ENCODE measurements around the gene RXFP4.
"Not testable (repeated sequence)": the region's sequence is repeated elsewhere in the genome, so short reads cannot be mapped to it uniquely, and the experiment has no call there.

RXFP4 gene

DNA sequence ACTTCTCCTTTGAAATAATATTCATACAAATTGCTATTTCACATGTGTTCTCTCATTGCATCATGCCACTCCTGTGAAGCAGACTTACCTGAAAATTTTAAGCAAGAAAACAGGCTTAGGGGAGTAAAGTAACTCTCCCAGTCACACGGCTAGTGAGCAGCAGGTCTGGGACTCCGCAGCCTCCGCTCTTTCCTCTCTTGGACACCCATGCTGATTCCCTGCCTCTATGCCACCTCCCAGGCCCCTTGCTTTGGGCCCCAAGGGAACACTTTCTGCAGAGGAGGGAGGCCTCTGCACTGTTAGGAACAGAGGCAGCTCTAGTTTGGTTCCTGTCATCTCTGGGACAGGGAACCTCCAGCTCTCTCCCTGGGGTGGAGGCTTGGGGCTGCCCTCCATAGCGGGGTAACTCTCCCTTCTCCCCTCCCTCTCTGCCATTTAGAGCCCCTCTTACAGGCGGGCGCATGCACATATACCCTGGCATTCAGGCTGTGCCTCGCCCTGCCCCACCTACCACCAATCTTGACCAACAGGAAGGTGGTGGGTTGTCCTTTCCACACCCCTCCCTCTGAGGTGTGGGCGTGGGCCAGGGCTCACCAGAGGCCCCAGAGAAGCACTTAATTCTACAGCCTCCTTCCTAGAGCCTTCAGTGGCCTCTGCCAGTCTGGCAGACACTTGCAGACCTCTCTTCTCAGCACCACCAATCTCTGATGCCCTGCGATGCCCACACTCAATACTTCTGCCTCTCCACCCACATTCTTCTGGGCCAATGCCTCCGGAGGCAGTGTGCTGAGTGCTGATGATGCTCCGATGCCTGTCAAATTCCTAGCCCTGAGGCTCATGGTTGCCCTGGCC lies at the start of gene RXFP4:
RXFP4 (plus strand) TSS at position 646 of the 852 bp plus-strand sequence; CDS start at position 718, 72 bp downstream.
- DNase-seq: no peak

GRCh38 chr1:155892796-155893195 lies 48.6 kb upstream of the RXFP4 start:
- peak in 1 of 2 experiments; percentile 59 for DNase-seq

DNA sequence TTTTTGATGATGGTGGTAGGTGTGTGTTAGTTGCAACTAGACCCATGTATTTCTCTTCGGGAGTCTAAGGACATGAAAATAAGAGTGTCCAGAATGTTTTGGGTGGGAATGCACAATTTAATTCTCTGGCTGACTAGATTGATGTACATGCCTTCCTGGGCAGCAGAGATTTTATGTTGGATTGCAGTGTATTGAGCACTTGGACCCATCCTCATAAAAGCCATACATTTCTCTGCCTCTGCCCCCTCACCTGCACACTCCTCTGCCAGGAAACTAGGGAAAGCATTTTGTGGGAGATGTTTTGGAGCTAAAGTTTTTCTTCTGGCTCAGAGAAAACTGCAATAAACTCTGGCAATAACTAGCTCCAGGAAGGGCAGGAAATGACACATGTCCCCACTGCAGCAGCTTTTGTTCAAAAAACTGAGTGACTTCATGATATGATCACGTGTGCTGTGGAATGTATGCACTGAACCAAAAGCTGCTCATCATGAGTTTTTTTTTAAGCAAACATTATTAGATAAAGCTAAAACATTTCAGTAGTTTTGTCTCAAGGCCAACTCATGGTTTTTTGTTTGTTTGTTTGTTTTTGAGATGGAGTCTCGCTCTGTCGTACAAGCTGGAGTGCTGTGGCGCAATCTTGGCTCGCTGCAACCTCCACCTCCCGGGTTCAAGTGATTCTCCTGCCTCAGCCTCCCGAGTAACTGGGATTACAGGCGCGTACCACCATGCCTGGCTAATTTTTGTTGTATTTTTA lies 47.9 kb upstream of the RXFP4 start:
- peak; percentile 51 to 56 for DNase-seq

DNA sequence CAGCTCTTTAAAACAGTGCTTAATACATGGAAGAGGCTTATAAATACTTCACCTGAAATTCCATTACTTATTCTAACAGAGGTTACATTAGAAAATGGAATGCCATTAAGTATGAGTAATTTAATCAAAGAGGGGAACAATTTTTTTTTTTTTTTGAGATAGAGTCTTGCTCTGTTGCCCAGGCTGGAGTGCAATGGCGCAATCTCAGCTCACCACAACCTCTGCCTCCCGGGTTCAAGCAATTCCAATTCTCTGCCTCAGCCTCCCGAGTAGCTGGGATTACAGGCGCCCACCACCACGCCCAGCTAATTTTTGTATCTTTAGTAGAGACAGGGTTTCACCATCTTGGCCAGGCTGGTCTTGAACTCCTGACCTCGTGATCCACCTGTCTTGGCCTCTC lies 45.8 kb upstream of the RXFP4 start:
- not testable (repeated sequence) for DNase-seq

DNA sequence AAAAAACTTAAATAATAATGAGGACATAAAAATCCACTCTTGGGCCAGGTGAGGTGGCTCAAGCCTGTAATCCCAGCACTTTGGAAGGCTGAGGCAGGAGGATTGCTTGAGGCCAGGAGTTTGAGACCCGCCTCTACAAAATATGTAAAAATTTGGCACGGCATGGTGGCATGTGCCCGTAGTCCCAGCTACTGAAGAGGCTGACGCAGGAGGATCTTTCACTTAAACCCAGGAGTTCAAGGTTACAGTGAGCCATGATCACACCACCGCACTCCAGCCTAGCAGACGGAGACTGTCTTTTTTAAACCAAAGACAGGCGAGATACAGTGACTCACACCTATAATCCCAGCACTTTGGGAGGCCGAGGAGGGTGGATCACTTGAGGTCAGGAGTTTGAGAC lies 45.0 kb upstream of the RXFP4 start:
- not testable (repeated sequence) for DNase-seq

DNA sequence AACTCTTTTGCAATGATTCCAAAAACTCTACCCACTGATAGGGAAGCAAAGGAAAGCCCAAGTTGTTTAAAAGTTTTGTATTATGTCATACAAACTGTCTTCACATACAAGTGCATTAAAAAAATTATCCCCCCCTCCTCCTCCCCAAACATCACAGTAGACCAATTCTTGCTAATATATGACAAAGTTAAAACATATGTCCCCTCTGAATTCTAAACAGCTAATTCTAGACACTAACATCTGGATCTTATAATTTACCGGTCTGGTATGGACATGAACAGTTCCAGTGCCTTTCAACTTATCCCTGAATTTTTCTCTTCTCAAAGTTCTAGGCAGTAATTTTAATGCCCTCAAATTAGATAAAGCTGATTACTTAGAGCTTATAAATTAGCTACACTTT lies 43.7 kb upstream of the RXFP4 start:
- no peak for DNase-seq

GRCh38 chr1:155898888-155899287 lies 42.5 kb upstream of the RXFP4 start:
- no peak for DNase-seq

GRCh38 chr1:155899683-155900082 lies 41.8 kb upstream of the RXFP4 start:
- no peak for DNase-seq

DNA sequence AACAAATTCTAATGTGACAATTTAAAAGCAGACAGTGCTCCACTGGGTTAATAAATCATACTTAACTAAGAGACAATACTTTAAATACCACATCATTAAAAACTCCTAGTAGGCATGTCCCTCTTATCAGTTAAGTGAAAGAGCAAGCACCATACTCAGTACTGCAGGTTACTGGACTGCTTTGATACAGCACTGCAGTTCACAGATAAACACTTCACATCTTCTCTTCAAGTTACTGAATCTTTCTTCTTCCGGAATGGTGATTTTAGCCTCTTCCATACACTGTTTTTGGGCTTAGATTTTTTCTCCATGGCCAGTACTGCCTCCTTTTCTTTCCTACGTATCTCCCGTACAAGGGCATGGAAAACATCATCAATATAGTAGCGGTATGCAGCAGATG lies 41.3 kb upstream of the RXFP4 start:
- no peak for DNase-seq

- DNase-seq: no peak
Observed at GRCh38 chr1:155904261-155904660, 37.2 kb upstream of the RXFP4 start.

- DNase-seq: no peak
Observed at GRCh38 chr1:155909894-155910293, 31.5 kb upstream of the RXFP4 start.

- DNase-seq: peak in 1 of 2 experiments; percentile 52
Observed at GRCh38 chr1:155910621-155911121, 30.8 kb upstream of the RXFP4 start.

GRCh38 chr1:155911156-155912055 lies 30.0 kb upstream of the RXFP4 start, which contains the start of gene RIT1:
Gene RIT1, minus strand, starts transcription at chr1:155911349. Its CDS starts 588 bp downstream, at chr1:155910761.
- DNase-seq: peak; percentile 8 to 65

- DNase-seq: no peak
Observed at GRCh38 chr1:155912056-155912536, 29.3 kb upstream of the RXFP4 start.

DNA sequence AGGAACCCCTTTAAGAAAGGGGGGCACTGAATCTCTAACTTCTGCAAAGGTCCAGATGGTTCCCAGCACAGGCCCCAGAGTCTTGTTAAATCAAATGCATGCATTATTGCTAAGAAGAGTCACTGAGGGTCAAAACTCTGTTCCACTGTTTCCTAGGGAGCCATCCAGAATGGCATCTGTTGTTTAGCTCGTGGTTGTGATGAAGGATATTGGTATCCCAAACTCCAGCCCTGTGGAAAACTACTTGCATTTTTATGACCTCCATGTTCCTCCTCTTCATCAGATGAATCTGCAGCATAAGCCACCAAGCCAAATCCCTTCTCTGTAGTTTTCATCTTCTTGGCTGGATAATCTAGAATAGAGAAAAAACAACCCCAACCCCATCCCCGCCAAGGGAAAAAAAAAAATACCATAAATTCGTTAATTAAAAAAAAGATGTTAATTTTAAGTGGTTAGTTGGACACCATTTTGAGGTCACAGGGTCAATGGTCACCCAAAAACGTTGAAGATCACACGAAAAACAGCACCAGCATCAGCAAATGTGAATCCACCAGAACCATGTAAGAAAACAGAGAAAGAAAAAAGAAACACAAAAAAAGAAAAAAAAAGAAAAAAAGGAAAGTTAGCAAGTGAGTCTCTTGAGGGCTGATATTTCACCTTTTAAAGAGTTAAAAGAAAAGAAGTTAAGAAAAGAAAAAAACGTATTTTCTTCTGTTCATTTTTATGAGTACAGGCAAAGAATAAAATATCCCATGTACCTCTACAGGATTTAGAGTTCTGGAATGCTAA lies 27.3 kb upstream of the RXFP4 start:
- DNase-seq: no peak

- no peak for DNase-seq
Observed at GRCh38 chr1:155918660-155919059, 22.8 kb upstream of the RXFP4 start.

- no peak for DNase-seq
Observed at GRCh38 chr1:155919801-155920200, 21.6 kb upstream of the RXFP4 start.

DNA sequence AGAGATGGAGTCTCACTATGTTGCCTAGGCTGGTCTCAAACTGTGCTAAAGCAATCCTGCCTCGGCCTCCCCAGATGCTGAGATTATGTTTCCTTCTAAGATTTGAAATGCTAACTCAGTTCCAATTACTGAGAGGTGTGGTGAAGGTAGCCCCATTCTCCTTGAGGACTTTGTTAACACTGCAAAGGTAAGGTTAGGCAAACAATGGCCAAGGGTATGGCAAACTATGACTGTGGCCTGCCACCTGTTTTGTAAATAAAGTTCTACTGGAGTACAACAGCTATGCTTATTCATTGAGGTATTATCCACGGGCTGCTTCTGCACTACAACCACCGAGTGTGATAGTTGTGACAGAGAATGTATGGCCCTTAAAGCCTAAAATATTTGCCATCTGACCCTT lies 20.7 kb upstream of the RXFP4 start:
- no peak for DNase-seq

DNA sequence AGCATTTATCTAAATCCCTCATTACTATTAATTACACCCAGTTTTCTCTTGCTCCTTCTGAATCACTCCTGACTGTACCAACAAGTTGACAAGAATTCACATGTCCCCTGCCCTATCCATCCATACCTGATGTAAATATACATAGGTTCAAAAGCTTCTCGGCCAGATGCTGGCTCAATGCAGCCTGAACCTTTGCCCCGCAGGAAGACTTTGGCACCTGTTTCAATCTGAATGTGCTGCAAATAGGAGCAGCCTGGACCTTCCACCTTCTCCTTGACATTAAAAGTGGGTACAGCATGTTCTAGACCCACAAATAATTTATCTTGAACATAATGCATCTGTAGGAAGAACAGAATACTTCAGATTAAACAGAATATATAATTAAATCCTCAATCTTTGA lies 15.9 kb upstream of the RXFP4 start:
- DNase-seq: no peak

DNA sequence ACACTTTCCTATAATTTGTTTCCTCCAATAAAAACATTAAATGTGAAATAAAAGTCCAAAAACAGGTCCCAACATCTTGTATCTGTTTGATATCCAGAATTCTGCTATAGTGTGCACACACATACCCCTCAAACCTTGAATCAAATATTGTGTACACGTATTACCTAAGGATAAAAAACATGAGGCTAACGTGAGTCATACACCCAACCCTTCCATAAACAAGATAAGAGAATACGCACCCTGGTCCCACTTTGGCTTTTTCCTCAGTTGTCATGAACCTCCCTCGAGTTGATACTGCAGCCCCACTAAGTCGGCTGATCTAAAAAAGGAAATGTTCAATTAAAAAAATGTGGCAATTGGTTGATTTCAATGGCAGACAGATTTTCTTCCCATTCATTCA lies 12.4 kb upstream of the RXFP4 start:
- no peak for DNase-seq

DNA sequence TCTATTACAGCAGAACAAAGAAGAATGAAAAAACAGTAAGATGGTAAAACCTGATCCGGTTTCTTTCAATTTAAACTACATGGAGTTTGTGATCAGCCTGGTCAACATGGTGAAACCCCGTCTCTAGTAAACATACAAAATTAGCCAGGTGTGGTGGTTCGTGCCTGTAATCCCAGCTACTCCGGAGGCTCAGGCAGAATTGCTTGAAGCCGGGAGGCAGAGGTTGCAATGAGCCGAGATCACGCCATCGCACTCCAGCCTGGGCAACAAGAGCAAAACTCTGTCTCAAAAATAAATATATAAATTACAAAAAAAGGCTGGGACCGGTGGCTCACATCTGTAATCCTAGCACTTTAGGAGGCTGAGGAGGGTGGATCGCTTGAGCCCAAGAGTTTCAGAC lies 10.7 kb upstream of the RXFP4 start:
- DNase-seq: not testable (repeated sequence)
